ENCODE measurements around the gene NMNAT3.

Gene NMNAT3

GRCh38 chr3:139659511-139659910 is 18.3 kb downstream of the NMNAT3 start:
- TF ChIP-seq CTCF (IDR thresholded peaks at IDR 0.05; ENCODE audit: low read length) (no peak), EZH2 (IDR thresholded peaks at IDR 0.05; ENCODE audit: borderline replicate concordance, low read length) (no peak)
- Histone ChIP-seq H3K9ac (ENCODE audit: low read length) (no peak overlapping the region), H3K36me3 (ENCODE audit: insufficient read depth, low read length) (no peaks in the 10 kb centered on the region), H3K79me2 (ENCODE audit: insufficient read depth, low read length) (no peaks in the 10 kb centered on the region), H3K4me1 (ENCODE audit: insufficient read depth, low read length, severe bottlenecking) (no peaks in the 10 kb centered on the region), H3K4me2 (ENCODE audit: low read length) (no peak overlapping the region), H3K9me3 (ENCODE audit: low read length) (no peaks in the 10 kb centered on the region), H2AFZ (ENCODE audit: low read length) (no peak overlapping the region), H3K9me2 (ENCODE audit: low read depth, low read length) (no peaks in the 10 kb centered on the region), H3K4me3 (ENCODE audit: low read depth, low read length, poor library complexity, severe bottlenecking) (no peak overlapping the region), H3K27me3 (ENCODE audit: insufficient read depth, low read length) (0 out of 2 replicates have a peak, but pooled peaks cover 4% of the 10 kb centered on the region), H4K20me1 (ENCODE audit: insufficient read depth, low read length) (no peaks in the 10 kb centered on the region), H3F3A (ENCODE audit: insufficient read depth, low read length) (no peaks in the 10 kb centered on the region), H3K27ac (ENCODE audit: low read depth, low read length, poor library complexity, severe bottlenecking) (no peak overlapping the region)

GRCh38 chr3:139657936-139658335 is 19.8 kb downstream of the NMNAT3 start:
- TF ChIP-seq CTCF (IDR thresholded peaks at IDR 0.05; ENCODE audit: low read length) (no peak), EZH2 (IDR thresholded peaks at IDR 0.05; ENCODE audit: borderline replicate concordance, low read length) (no peak)
- no peak overlapping the region for H2AFZ ChIP-seq (ENCODE audit: low read length)
- no peaks in the 10 kb centered on the region for H4K20me1 ChIP-seq (ENCODE audit: insufficient read depth, low read length)
- H3K4me2 ChIP-seq (ENCODE audit: low read length) = no peak overlapping the region
- no peaks in the 10 kb centered on the region for H3K9me3 ChIP-seq (ENCODE audit: low read length)
- no peaks in the 10 kb centered on the region for H3F3A ChIP-seq (ENCODE audit: insufficient read depth, low read length)
- H3K79me2 ChIP-seq (ENCODE audit: insufficient read depth, low read length) = no peaks in the 10 kb centered on the region
- no peak overlapping the region for H3K27ac ChIP-seq (ENCODE audit: low read depth, low read length, poor library complexity, severe bottlenecking)
- no peak overlapping the region for H3K4me3 ChIP-seq (ENCODE audit: low read depth, low read length, poor library complexity, severe bottlenecking)
- 0 out of 2 replicates have a peak, but pooled peaks cover 4% of the 10 kb centered on the region for H3K27me3 ChIP-seq (ENCODE audit: insufficient read depth, low read length)
- H3K9me2 ChIP-seq (ENCODE audit: low read depth, low read length) = no peaks in the 10 kb centered on the region
- H3K9ac ChIP-seq (ENCODE audit: low read length) = no peak overlapping the region
- H3K4me1 ChIP-seq (ENCODE audit: insufficient read depth, low read length, severe bottlenecking) = no peaks in the 10 kb centered on the region
- no peaks in the 10 kb centered on the region for H3K36me3 ChIP-seq (ENCODE audit: insufficient read depth, low read length)

GRCh38 chr3:139657434-139657833 is 20.3 kb downstream of the NMNAT3 start:
- Histone ChIP-seq H3K36me3 (ENCODE audit: insufficient read depth, low read length) (no peaks in the 10 kb centered on the region), H3K9me3 (ENCODE audit: low read length) (no peaks in the 10 kb centered on the region), H3K9ac (ENCODE audit: low read length) (no peak overlapping the region), H2AFZ (ENCODE audit: low read length) (no peak overlapping the region), H3K79me2 (ENCODE audit: insufficient read depth, low read length) (no peaks in the 10 kb centered on the region), H3K27ac (ENCODE audit: low read depth, low read length, poor library complexity, severe bottlenecking) (no peak overlapping the region), H4K20me1 (ENCODE audit: insufficient read depth, low read length) (no peaks in the 10 kb centered on the region), H3F3A (ENCODE audit: insufficient read depth, low read length) (no peaks in the 10 kb centered on the region), H3K27me3 (ENCODE audit: insufficient read depth, low read length) (0 out of 2 replicates have a peak, but pooled peaks cover 4% of the 10 kb centered on the region), H3K4me2 (ENCODE audit: low read length) (no peak overlapping the region), H3K9me2 (ENCODE audit: low read depth, low read length) (no peaks in the 10 kb centered on the region), H3K4me3 (ENCODE audit: low read depth, low read length, poor library complexity, severe bottlenecking) (no peak overlapping the region), H3K4me1 (ENCODE audit: insufficient read depth, low read length, severe bottlenecking) (no peaks in the 10 kb centered on the region)
- TF ChIP-seq CTCF (IDR thresholded peaks at IDR 0.05; ENCODE audit: low read length) (no peak), EZH2 (IDR thresholded peaks at IDR 0.05; ENCODE audit: borderline replicate concordance, low read length) (no peak)

All from OCI-LY1 (cell line).